Calu3 (cell line): ENCODE measurements around the gene CDK15. TPM values are rescaled to one million over a fixed set of nuclear protein-coding genes. Genes with fewer than 3 reads are reported as not detected.

Source experiments
- BruUV-seq: library from RNA; stranded (reverse); fragments of 400-500 nt; replicated peaks from 2 replicates; lab custom pipeline; 2021; lab: Mats Ljungman, UMichigan
- CTCF ChIA-PET: fragments of 300-600 bp; sonication (Branson Sonifier 250); formaldehyde crosslinking; loops from one replicate; lab custom pipeline; 2022; ENCODE audit warnings: antibody characterized with exemption; lab: Charles Lee
- DNase-seq: peaks from one replicate; pipeline ENCODE4 v3.0.0; 2022
- H3K27ac Mint-ChIP-seq: one replicate; pipeline ENCODE4 v1.8.0; 2022; ENCODE audit warnings: mixed read lengths; ENCODE audit not compliant: unreplicated experiment
- H3K27me3 Mint-ChIP-seq: one replicate; pipeline ENCODE4 v1.8.0; 2022; ENCODE audit warnings: mixed read lengths; ENCODE audit not compliant: unreplicated experiment
- H3K36me3 Mint-ChIP-seq: one replicate; pipeline ENCODE4 v1.8.0; 2022; ENCODE audit warnings: mild to moderate bottlenecking, moderate library complexity, mixed read lengths; ENCODE audit not compliant: insufficient read depth, unreplicated experiment
- H3K4me1 Mint-ChIP-seq: one replicate; pipeline ENCODE4 v1.8.0; 2022; ENCODE audit warnings: mild to moderate bottlenecking, low read depth, mixed read lengths; ENCODE audit not compliant: unreplicated experiment
- H3K4me3 Mint-ChIP-seq: one replicate; pipeline ENCODE4 v1.8.0; 2022; ENCODE audit warnings: mild to moderate bottlenecking, low read depth, moderate library complexity, mixed read lengths; ENCODE audit not compliant: unreplicated experiment
- H3K9me3 Mint-ChIP-seq: one replicate; pipeline ENCODE4 v1.8.0; 2022; ENCODE audit warnings: low read depth, mixed read lengths; ENCODE audit not compliant: unreplicated experiment
- CTCF ChIP-seq: fragments of 200-600 bp; IDR thresholded peaks from one replicate; pipeline ENCODE4 v1.8.0; 2022; ENCODE audit warnings: antibody characterized with exemption; ENCODE audit not compliant: unreplicated experiment
- intact Hi-C: fragments of 100-400 bp; cut with micrococcal nuclease; formaldehyde crosslinking; loops from one replicate; pipeline ENCODE4 v1.10.0; 2022; ENCODE audit not compliant: unreplicated experiment
- total RNA-seq: library from RNA; stranded (reverse); gene quantifications from 2 replicates; pipeline ENCODE4 v1.2.3, GENCODE V29; 2022

The CDK15 gene
- total RNA-seq, 1 experiment from 2014 or later: not detected

GRCh38 chr2:201880993-201881611, 74.8 kb downstream of the CDK15 start:
- BruUV-seq: no TSS peak
- peaks cover under 1% of the 10 kb centered on the region for H3K36me3 Mint-ChIP-seq
- TF ChIP-seq CTCF: no peak
- no peaks in the 10 kb centered on the region for H3K9me3 Mint-ChIP-seq
- CTCF ChIA-PET: interaction anchor here (0.5 to 0.6 kb wide), 2 partner anchors 35 to 80 kb away, joined by 3 read pairs; no protein-coding TSS in a partner anchor
- peaks cover 73% of the 10 kb centered on the region for H3K27me3 Mint-ChIP-seq
- H3K27ac Mint-ChIP-seq: no peak overlapping the region
- peaks cover 35% of the 10 kb centered on the region for H3K4me1 Mint-ChIP-seq
- intact Hi-C loops: no loop called here
- H3K4me3 Mint-ChIP-seq: no peak overlapping the region
- DNase-seq: no peak

- Mint-ChIP-seq H3K36me3 (peaks cover 4% of the 10 kb centered on the region), H3K27me3 (peaks cover 69% of the 10 kb centered on the region), H3K27ac (no peak overlapping the region), H3K4me3 (no peak overlapping the region), H3K4me1 (peaks cover 35% of the 10 kb centered on the region), H3K9me3 (no peaks in the 10 kb centered on the region)
- BruUV-seq: no TSS peak
- intact Hi-C loops: no loop called here
- no peak for TF ChIP-seq CTCF
- no peak for DNase-seq
- CTCF ChIA-PET: no interaction called here
These were observed 75.4 kb downstream of the CDK15 start for GRCh38 chr2:201881741-201882140.

- BruUV-seq: no TSS peak
- no peaks in the 10 kb centered on the region for H3K9me3 Mint-ChIP-seq
- intact Hi-C loops: no loop called here
- TF ChIP-seq CTCF: no peak
- peaks cover 73% of the 10 kb centered on the region for H3K27me3 Mint-ChIP-seq
- peaks cover 4% of the 10 kb centered on the region for H3K36me3 Mint-ChIP-seq
- DNase-seq: no peak
- H3K4me1 Mint-ChIP-seq: peaks cover 40% of the 10 kb centered on the region
- no peak overlapping the region for H3K27ac Mint-ChIP-seq
- no peak overlapping the region for H3K4me3 Mint-ChIP-seq
- CTCF ChIA-PET: interaction anchor here (0.6 kb wide), 1 partner anchor 30 kb away, joined by 4 read pairs; no protein-coding TSS in a partner anchor
These were observed 76.2 kb downstream of the CDK15 start for GRCh38 chr2:201882353-201883090.

- intact Hi-C loops: no loop called here
- H3K4me1 Mint-ChIP-seq: peaks cover 48% of the 10 kb centered on the region
- no peak for TF ChIP-seq CTCF
- peaks cover 4% of the 10 kb centered on the region for H3K36me3 Mint-ChIP-seq
- DNase-seq: no peak
- BruUV-seq: no TSS peak
- no peak overlapping the region for H3K4me3 Mint-ChIP-seq
- CTCF ChIA-PET: interaction anchor here (1.0 kb wide), 1 partner anchor 18 kb away, joined by 4 read pairs; no protein-coding TSS in a partner anchor
- no peaks in the 10 kb centered on the region for H3K9me3 Mint-ChIP-seq
- H3K27me3 Mint-ChIP-seq: peaks cover 74% of the 10 kb centered on the region
- H3K27ac Mint-ChIP-seq: no peak overlapping the region
These were observed 77.5 kb downstream of the CDK15 start for GRCh38 chr2:201883606-201884369.
